T-cell (primary cell): ENCODE data around the gene ELANE. TPM values are rescaled to one million over a fixed set of nuclear protein-coding genes. Genes with fewer than 3 reads are reported as not detected.

Experiments
- ATAC-seq, 4 experiments: fragments of 200-7000 bp in 3 of 4; fragments of 150-1000 bp in 1 of 4; cut with Tn5 transposase; replicated peaks in 1 of 4; 1 replicate in 3 of 4; 2 replicates in 1 of 4; pipeline ENCODE4 v1.10.0; 2021; ENCODE audit warnings: moderate library complexity in 3 of 4, mild to moderate bottlenecking in 2 of 4, moderate number of reproducible peaks in 1 of 4
- CTCF ChIA-PET, 2 donors: fragments of 300-600 bp; sonication (Branson Sonifier 250); formaldehyde crosslinking; loops; one replicate each; lab custom pipeline; 2022; ENCODE audit warnings: antibody characterized with exemption in 2 of 2; lab: Charles Lee
- POLR2A ChIA-PET, 2 donors: fragments of 300-600 bp; sonication (Branson Sonifier 250); formaldehyde crosslinking; loops; one replicate each; lab custom pipeline; 2022; ENCODE audit warnings: antibody characterized with exemption in 2 of 2; lab: Charles Lee
- DNase-seq, 35 experiments: peaks; one replicate each; pipeline versions ENCODE4 v3.0.0 to v3.0.0-alpha.2; 2013 to 2023
- H3K27ac ChIP-seq: one replicate; pipeline ENCODE4 v1.5.1; 2013; ENCODE audit warnings: low read length
- H3K27me3 ChIP-seq, 2 experiments: replicated peaks in 1 of 2; 1 replicate in 1 of 2; 2 replicates in 1 of 2; pipeline versions ENCODE4 v1.6.1 to v1.7.0; 2013; ENCODE audit warnings: low read length in 1 of 2, mixed read lengths in 1 of 2; ENCODE audit not compliant: control insufficient read depth in 2 of 2, insufficient read depth in 2 of 2; ENCODE audit errors: extremely low read depth in 1 of 2
- H3K36me3 ChIP-seq, 2 donors: 1 replicate in 1 of 2; 2 replicates in 1 of 2; pipeline versions ENCODE4 v1.6.1 to v1.7.0; 2013; ENCODE audit warnings: low read length in 1 of 2; ENCODE audit not compliant: control insufficient read depth in 2 of 2, insufficient read depth in 1 of 2; ENCODE audit errors: extremely low read depth in 1 of 2
- H3K4me1 ChIP-seq, 2 experiments: 1 replicate in 1 of 2; 2 replicates in 1 of 2; pipeline versions ENCODE4 v1.6.1 to v1.7.0; 2013; ENCODE audit warnings: low read length in 2 of 2, mixed read lengths in 1 of 2; ENCODE audit not compliant: insufficient read depth in 2 of 2, control insufficient read depth in 1 of 2; ENCODE audit errors: extremely low read depth in 1 of 2
- H3K4me3 ChIP-seq, 2 donors: 1 replicate in 1 of 2; 2 replicates in 1 of 2; pipeline versions ENCODE4 v1.5.1 to v1.7.0; 2013; ENCODE audit warnings: mild to moderate bottlenecking in 2 of 2, low read length in 1 of 2, moderate library complexity in 1 of 2; ENCODE audit not compliant: control insufficient read depth in 1 of 2; ENCODE audit errors: extremely low read depth in 1 of 2
- H3K9me3 ChIP-seq: 2 replicates; pipeline ENCODE4 v1.7.0; 2013
- H3K27ac Mint-ChIP-seq, 2 donors: one replicate each; pipeline ENCODE4 v1.8.0; 2020 to 2021; ENCODE audit warnings: mild to moderate bottlenecking in 2 of 2, mixed read lengths in 2 of 2
- H3K27me3 Mint-ChIP-seq, 2 donors: one replicate each; pipeline ENCODE4 v1.8.0; 2021 to 2022; ENCODE audit warnings: mixed read lengths in 2 of 2
- H3K36me3 Mint-ChIP-seq: one replicate; pipeline ENCODE4 v1.8.0; 2021; ENCODE audit warnings: mixed read lengths
- H3K4me1 Mint-ChIP-seq, 3 donors: one replicate each; pipeline ENCODE4 v1.8.0; 2020 to 2022; ENCODE audit warnings: mixed read lengths in 3 of 3, mild to moderate bottlenecking in 1 of 3
- H3K4me3 Mint-ChIP-seq, 3 donors: one replicate each; pipeline ENCODE4 v1.8.0; 2020 to 2022; ENCODE audit warnings: mild to moderate bottlenecking in 3 of 3, mixed read lengths in 3 of 3, moderate library complexity in 3 of 3
- H3K9me3 Mint-ChIP-seq, 3 donors: one replicate each; pipeline ENCODE4 v1.8.0; 2020 to 2022; ENCODE audit warnings: mixed read lengths in 3 of 3
- WGBS: methylation state at CpG from one replicate; pipeline ENCODE4 v1.1.5; 2013; ENCODE audit warnings: missing lambda C conversion rate; ENCODE audit not compliant: insufficient coverage; 5-methylcytosine and 5-hydroxymethylcytosine counted together
- total RNA-seq, 35 experiments: library from RNA in 6 of 35; stranded (reverse) in 6 of 35; fragments of 120-200 nt in 1 of 35; gene quantifications; one replicate each; pipeline versions ENCODE4 v1.2.1 to v1.2.4 and lab custom pipeline; 2013 to 2026

The ELANE gene
- total RNA-seq, 5 donors from 2014 or later (not counting 1 experiment from before 2014, with no cell fraction given), result 0.83 TPM; not detected in 4

DNA sequence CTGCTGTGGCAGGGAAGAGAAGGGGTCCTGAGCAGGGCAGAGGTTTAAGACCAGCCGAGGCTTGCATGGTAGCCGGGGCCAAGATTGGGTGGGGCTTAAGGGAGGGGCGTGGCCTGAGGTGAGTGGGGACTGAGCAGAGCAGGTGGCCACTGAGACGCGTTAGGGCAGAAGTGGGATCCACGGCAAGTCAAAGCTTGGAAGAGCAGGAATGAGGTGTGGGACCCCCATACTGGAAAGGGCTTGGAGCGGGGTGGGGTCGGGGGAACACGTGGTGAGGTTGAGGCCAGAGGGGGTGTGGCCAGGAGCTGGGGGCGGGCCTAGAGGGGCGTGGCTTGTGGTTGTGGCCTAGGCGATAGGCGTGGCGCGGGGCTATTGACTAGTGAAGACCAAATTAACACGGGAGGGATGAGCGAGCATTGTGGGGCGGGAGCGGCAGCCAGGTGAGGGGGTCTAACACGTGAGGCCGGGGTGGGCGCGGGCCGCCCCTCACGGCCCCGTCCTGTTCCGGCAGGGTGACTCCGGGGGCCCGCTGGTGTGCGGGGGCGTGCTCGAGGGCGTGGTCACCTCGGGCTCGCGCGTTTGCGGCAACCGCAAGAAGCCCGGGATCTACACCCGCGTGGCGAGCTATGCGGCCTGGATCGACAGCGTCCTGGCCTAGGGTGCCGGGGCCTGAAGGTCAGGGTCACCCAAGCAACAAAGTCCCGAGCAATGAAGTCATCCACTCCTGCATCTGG, 10.6 kb downstream of the ELANE start:
- H3K27me3 Mint-ChIP-seq, result peaks cover 0 to 6% of the 10 kb centered on the region in 2 donors
- 12% methylated on average over 45 of the region's 48 CpGs for WGBS
- H3K36me3 ChIP-seq, result peaks cover 0 to 3% of the 10 kb centered on the region in 2 donors
- no peaks in the 10 kb centered on the region for H3K9me3 Mint-ChIP-seq
- H3K4me1 Mint-ChIP-seq, result peaks cover 19 to 23% (median 22%) of the 10 kb centered on the region in 3 donors
- peak overlapping the region; percentile 5 to 29 for H3K4me3 ChIP-seq
- H3K36me3 Mint-ChIP-seq, result peaks cover 4% of the 10 kb centered on the region
- H3K27ac ChIP-seq, result no peak overlapping the region
- H3K27me3 ChIP-seq, result peaks cover 0 to 43% of the 10 kb centered on the region in 2 experiments
- H3K27ac Mint-ChIP-seq, result peak overlapping the region in 1 of 2 donors; percentile 66
- ChIA-PET POLR2A (no interaction called here), CTCF (interaction anchor here in 1 of 2 donors (0.7 to 2.4 kb wide), 6 partner anchors 13 to 121 kb away, joined by 3 to 14 read pairs (median 5); partner anchors contain the start of genes MED16, RNU6-9 and WDR18)
- no peaks in the 10 kb centered on the region for H3K9me3 ChIP-seq
- peak; percentile 60 to 85 (median 78) for DNase-seq
- H3K4me1 ChIP-seq, result peaks cover 7 to 37% of the 10 kb centered on the region in 2 experiments
- ATAC-seq, result peak; percentile 50 to 63 (median 60)
- peak overlapping the region; percentile 70 to 75 (median 72) for H3K4me3 Mint-ChIP-seq

GRCh38 chr19:863315-863620, 11.2 kb downstream of the ELANE start:
- Histone ChIP-seq H3K4me3 (peak overlapping the region in 1 of 2 donors; percentile 29), H3K4me1 (peaks cover 7 to 37% of the 10 kb centered on the region in 2 experiments), H3K36me3 (peaks cover 0 to 7% of the 10 kb centered on the region in 2 donors), H3K9me3 (no peaks in the 10 kb centered on the region), H3K27ac (no peak overlapping the region), H3K27me3 (peaks cover 0 to 40% of the 10 kb centered on the region in 2 experiments)
- peak overlapping the region; percentile 76 to 86 for H3K27ac Mint-ChIP-seq
- peak overlapping the region; percentile 70 to 75 (median 72) for H3K4me3 Mint-ChIP-seq
- ChIA-PET CTCF (interaction anchor here (0.6 to 2.4 kb wide), 9 partner anchors 9 to 120 kb away, joined by 3 to 14 read pairs (median 6); partner anchors contain the start of genes MED16 (in 1 of the 2), RNU6-9 (in 1 of the 2) and WDR18 (in 1 of the 2)), POLR2A (no interaction called here)
- H3K36me3 Mint-ChIP-seq, result peaks cover 4% of the 10 kb centered on the region
- no peak for DNase-seq
- no peak for ATAC-seq
- peaks cover 19 to 23% (median 22%) of the 10 kb centered on the region in 3 donors for H3K4me1 Mint-ChIP-seq
- WGBS, result no CpG with 5 or more reads among the region's 7 CpGs
- H3K27me3 Mint-ChIP-seq, result peaks cover 0 to 5% of the 10 kb centered on the region in 2 donors
- H3K9me3 Mint-ChIP-seq, result no peaks in the 10 kb centered on the region

DNA sequence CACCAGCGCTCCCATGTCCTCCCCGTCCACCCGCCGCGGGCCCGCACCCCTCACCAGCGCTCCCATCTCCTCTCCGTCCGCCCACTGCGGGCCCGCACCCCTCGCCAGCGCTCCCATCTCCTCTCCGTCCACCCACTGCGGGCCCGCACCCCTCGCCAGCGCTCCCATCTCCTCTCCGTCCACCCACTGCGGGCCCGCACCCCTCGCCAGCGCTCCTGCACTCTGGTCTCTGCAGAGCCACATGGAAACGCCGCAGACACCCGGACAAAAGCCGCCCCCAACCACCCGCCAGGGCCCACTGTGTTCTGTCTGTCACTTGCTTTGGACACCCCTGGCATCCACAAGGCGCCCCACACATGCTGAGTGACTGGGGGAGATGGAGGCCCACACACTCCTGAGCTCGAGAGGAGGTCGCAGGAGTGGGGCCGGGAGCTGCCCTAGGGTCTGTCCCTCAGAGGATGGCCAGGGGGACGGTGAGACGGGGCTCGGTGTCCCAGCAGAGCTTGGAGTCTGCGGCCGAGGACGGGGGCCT, 14.7 kb downstream of the ELANE start:
- Histone ChIP-seq H3K27me3 (peaks cover 0 to 12% of the 10 kb centered on the region in 2 experiments), H3K4me3 (no peak overlapping the region), H3K9me3 (no peaks in the 10 kb centered on the region), H3K4me1 (peaks cover 5 to 36% of the 10 kb centered on the region in 2 experiments), H3K36me3 (peaks cover 0 to 23% of the 10 kb centered on the region in 2 donors), H3K27ac (no peak overlapping the region)
- peaks cover 22 to 24% (median 23%) of the 10 kb centered on the region in 3 donors for H3K4me1 Mint-ChIP-seq
- H3K4me3 Mint-ChIP-seq, result no peak overlapping the region
- DNase-seq (no peak), ATAC-seq (no peak)
- no peaks in the 10 kb centered on the region for H3K9me3 Mint-ChIP-seq
- CTCF ChIA-PET, result no interaction called here
- no peak overlapping the region for H3K27ac Mint-ChIP-seq
- H3K36me3 Mint-ChIP-seq, result peaks cover 11% of the 10 kb centered on the region
- POLR2A ChIA-PET, result no interaction called here
- WGBS, result 96% methylated on average over 21 of the region's 38 CpGs
- no peaks in the 10 kb centered on the region for H3K27me3 Mint-ChIP-seq

DNA sequence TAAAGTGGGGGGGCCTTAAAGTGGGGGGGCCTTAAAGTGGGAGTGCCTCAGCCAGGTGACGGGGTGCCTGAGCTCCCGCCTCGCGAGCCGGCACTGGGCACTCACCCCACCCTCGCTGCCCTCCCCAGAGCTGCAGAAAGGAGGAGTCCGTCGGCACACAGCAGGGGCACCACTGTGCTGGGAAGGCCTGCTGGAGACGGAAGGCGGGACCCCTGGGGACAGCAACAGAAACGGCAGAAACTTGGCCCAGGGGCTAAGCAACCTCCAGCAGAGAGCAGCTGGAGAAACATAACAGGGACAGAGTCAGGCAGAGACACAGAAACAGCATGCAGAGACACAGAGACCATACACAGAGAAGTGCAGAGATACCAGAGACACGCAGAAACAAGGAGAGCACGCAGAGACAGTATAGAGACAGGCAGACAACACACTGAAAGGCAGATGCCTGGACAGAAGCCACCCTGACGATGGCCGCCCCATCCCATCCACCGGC, 15.2 kb downstream of the ELANE start:
- peaks cover 6 to 37% of the 10 kb centered on the region in 2 experiments for H3K4me1 ChIP-seq
- POLR2A ChIA-PET, result no interaction called here
- Mint-ChIP-seq H3K36me3 (peaks cover 11% of the 10 kb centered on the region), H3K4me1 (peaks cover 25 to 30% (median 27%) of the 10 kb centered on the region in 3 donors), H3K27me3 (no peaks in the 10 kb centered on the region), H3K4me3 (no peak overlapping the region), H3K27ac (peak overlapping the region; percentile 34 to 36), H3K9me3 (no peaks in the 10 kb centered on the region)
- WGBS, result 93% methylated on average over 12 of the region's 16 CpGs
- H3K4me3 ChIP-seq, result no peak overlapping the region
- no peak overlapping the region for H3K27ac ChIP-seq
- H3K36me3 ChIP-seq, result peaks cover 0 to 23% of the 10 kb centered on the region in 2 donors
- no peak for ATAC-seq
- CTCF ChIA-PET, result no interaction called here
- DNase-seq, result no peak
- H3K27me3 ChIP-seq, result peaks cover 0 to 12% of the 10 kb centered on the region in 2 experiments
- no peaks in the 10 kb centered on the region for H3K9me3 ChIP-seq

DNA sequence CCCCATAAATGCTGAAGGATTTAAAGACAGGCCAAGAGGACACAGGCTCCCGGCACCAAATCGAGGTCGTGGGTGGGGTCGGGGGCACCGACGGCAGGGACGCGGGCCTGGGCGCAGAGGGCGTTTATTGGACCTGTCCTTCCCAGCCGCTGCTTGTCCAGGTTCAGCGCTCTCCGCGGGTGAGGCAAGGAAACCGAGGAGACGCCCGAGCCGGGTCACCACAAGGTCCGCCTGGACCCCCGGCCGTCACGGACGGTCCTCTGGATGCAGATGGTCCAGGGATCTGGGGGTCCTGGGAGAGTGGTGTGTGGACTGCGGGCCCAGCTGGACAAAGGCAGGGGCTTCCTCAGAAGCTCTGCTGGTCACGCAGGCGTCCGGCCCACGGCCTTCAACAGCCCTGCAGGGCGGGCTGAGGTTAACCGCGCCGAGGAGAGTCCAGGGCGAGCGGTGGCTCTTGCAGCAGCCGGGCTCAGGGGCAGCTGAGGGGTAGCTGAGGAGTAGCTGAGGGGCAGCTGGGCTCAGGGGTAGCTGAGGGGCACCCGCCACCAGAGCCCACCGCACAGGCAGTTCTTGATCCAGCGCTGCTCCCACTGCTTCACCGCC, 15.9 kb downstream of the ELANE start:
- no peak overlapping the region for H3K27ac Mint-ChIP-seq
- H3K36me3 Mint-ChIP-seq, result peaks cover 11% of the 10 kb centered on the region
- H3K4me1 ChIP-seq, result peaks cover 6 to 34% of the 10 kb centered on the region in 2 experiments
- no peak for ATAC-seq
- no peak overlapping the region for H3K27ac ChIP-seq
- 97% methylated on average over 36 of the region's 39 CpGs for WGBS
- H3K9me3 ChIP-seq, result no peaks in the 10 kb centered on the region
- no peaks in the 10 kb centered on the region for H3K9me3 Mint-ChIP-seq
- no peak overlapping the region for H3K4me3 Mint-ChIP-seq
- ChIA-PET POLR2A (no interaction called here), CTCF (no interaction called here)
- no peak overlapping the region for H3K4me3 ChIP-seq
- no peaks in the 10 kb centered on the region for H3K27me3 Mint-ChIP-seq
- peaks cover 0 to 6% of the 10 kb centered on the region in 2 experiments for H3K27me3 ChIP-seq
- peaks cover 23 to 28% (median 26%) of the 10 kb centered on the region in 3 donors for H3K4me1 Mint-ChIP-seq
- H3K36me3 ChIP-seq, result peaks cover 0 to 23% of the 10 kb centered on the region in 2 donors
- no peak for DNase-seq
